ENCODE results near the gene TOB1.
"Not testable (repeated sequence)": the region's sequence is repeated elsewhere in the genome, so short reads cannot be mapped to it uniquely, and the experiment has no call there.

Gene TOB1

GRCh38 chr17:50877838-50878237 is 11.7 kb upstream of the TOB1 start:
- no peak for DNase-seq (ENCODE audit: extremely low read depth, insufficient read length)
- no peak for TF ChIP-seq CTCF (IDR thresholded peaks at IDR 0.05; ENCODE audit: insufficient read depth, low read length, poor library complexity, severe bottlenecking)
- no peaks in the 10 kb centered on the region for H3K27me3 ChIP-seq (replicated peaks; ENCODE audit: control insufficient read depth, insufficient read depth, low read length)
- no peaks in the 10 kb centered on the region for H3K36me3 ChIP-seq (ENCODE audit: control insufficient read depth, insufficient read depth, low read length)
- H3K4me3 ChIP-seq (replicated peaks; ENCODE audit: low read depth, low read length) = no peak overlapping the region

GRCh38 chr17:50877042-50877441 is 10.9 kb upstream of the TOB1 start:
- DNase-seq (ENCODE audit: extremely low read depth, insufficient read length); H3K27me3 ChIP-seq (replicated peaks; ENCODE audit: control insufficient read depth, insufficient read depth, low read length); H3K4me3 ChIP-seq (replicated peaks; ENCODE audit: low read depth, low read length); H3K36me3 ChIP-seq (ENCODE audit: control insufficient read depth, insufficient read depth, low read length): not testable (repeated sequence)

- TF ChIP-seq CTCF (IDR thresholded peaks at IDR 0.05; ENCODE audit: insufficient read depth, low read length, poor library complexity, severe bottlenecking) = no peak
- no peak for DNase-seq (ENCODE audit: extremely low read depth, insufficient read length)
- Histone ChIP-seq H3K27me3 (replicated peaks; ENCODE audit: control insufficient read depth, insufficient read depth, low read length) (no peaks in the 10 kb centered on the region), H3K36me3 (ENCODE audit: control insufficient read depth, insufficient read depth, low read length) (no peaks in the 10 kb centered on the region), H3K4me3 (replicated peaks; ENCODE audit: low read depth, low read length) (no peak overlapping the region)
Observed at GRCh38 chr17:50875074-50875473, 8.9 kb upstream of the TOB1 start.

GRCh38 chr17:50872710-50873424 is 6.7 kb upstream of the TOB1 start:
- Histone ChIP-seq H3K36me3 (ENCODE audit: control insufficient read depth, insufficient read depth, low read length) (no peaks in the 10 kb centered on the region), H3K4me3 (replicated peaks; ENCODE audit: low read depth, low read length) (no peak overlapping the region), H3K27me3 (replicated peaks; ENCODE audit: control insufficient read depth, insufficient read depth, low read length) (no peaks in the 10 kb centered on the region)
- no peak for DNase-seq (ENCODE audit: extremely low read depth, insufficient read length)
- TF ChIP-seq CTCF (IDR thresholded peaks at IDR 0.05; ENCODE audit: insufficient read depth, low read length, poor library complexity, severe bottlenecking) = no peak

GRCh38 chr17:50871898-50872297 is 5.7 kb upstream of the TOB1 start:
- DNase-seq (ENCODE audit: extremely low read depth, insufficient read length) = no peak
- TF ChIP-seq CTCF (IDR thresholded peaks at IDR 0.05; ENCODE audit: insufficient read depth, low read length, poor library complexity, severe bottlenecking) = no peak
- Histone ChIP-seq H3K36me3 (ENCODE audit: control insufficient read depth, insufficient read depth, low read length) (no peaks in the 10 kb centered on the region), H3K4me3 (replicated peaks; ENCODE audit: low read depth, low read length) (no peak overlapping the region), H3K27me3 (replicated peaks; ENCODE audit: control insufficient read depth, insufficient read depth, low read length) (no peaks in the 10 kb centered on the region)

GRCh38 chr17:50871364-50871763 is 5.2 kb upstream of the TOB1 start:
- TF ChIP-seq CTCF (IDR thresholded peaks at IDR 0.05; ENCODE audit: insufficient read depth, low read length, poor library complexity, severe bottlenecking) = no peak
- no peak for DNase-seq (ENCODE audit: extremely low read depth, insufficient read length)
- H3K36me3 ChIP-seq (ENCODE audit: control insufficient read depth, insufficient read depth, low read length) = no peaks in the 10 kb centered on the region
- no peaks in the 10 kb centered on the region for H3K27me3 ChIP-seq (replicated peaks; ENCODE audit: control insufficient read depth, insufficient read depth, low read length)
- H3K4me3 ChIP-seq (replicated peaks; ENCODE audit: low read depth, low read length) = no peak overlapping the region
